GM23338 (cell line): ENCODE measurements around the gene SLC35F1. TPM values are rescaled to one million over a fixed set of nuclear protein-coding genes. Genes with fewer than 3 reads are reported as not detected.

Experiments used
- ATAC-seq: fragments of 200-7000 bp; cut with Tn5 transposase; 3 replicates; pipeline ENCODE4 v1.9.1; 2020
- DNase-seq: peaks from one replicate; pipeline ENCODE4 v3.0.0-alpha.2; 2015; ENCODE audit warnings: low spot score
- H2AFZ ChIP-seq: fragments of 200-600 bp; sonication (generic); 2 replicates; pipeline ENCODE4 v1.8.0; 2016; ENCODE audit warnings: antibody characterized with exemption, mild to moderate bottlenecking, moderate library complexity
- H3F3A ChIP-seq: fragments of 200-600 bp; sonication (generic); replicated peaks from 2 replicates; pipeline ENCODE4 v1.8.0; 2017; ENCODE audit warnings: antibody characterized with exemption, mixed run types, low read depth
- H3K27ac ChIP-seq: fragments of 200-600 bp; sonication (generic); 2 replicates; pipeline ENCODE4 v1.6.1; 2016; ENCODE audit warnings: low read depth
- H3K27me3 ChIP-seq: fragments of 200-600 bp; sonication (generic); 2 replicates; pipeline ENCODE4 v1.8.0; 2016; ENCODE audit warnings: mild to moderate bottlenecking, mixed run types, moderate library complexity; ENCODE audit not compliant: insufficient read depth
- H3K36me3 ChIP-seq: fragments of 200-600 bp; sonication (generic); 2 replicates; pipeline ENCODE4 v1.8.0; 2016; ENCODE audit warnings: mild to moderate bottlenecking; ENCODE audit not compliant: insufficient read depth
- H3K4me1 ChIP-seq: fragments of 200-600 bp; sonication (generic); 2 replicates; pipeline ENCODE4 v1.8.0; 2016; ENCODE audit warnings: mild to moderate bottlenecking, moderate library complexity; ENCODE audit not compliant: insufficient read depth
- H3K4me2 ChIP-seq: fragments of 200-600 bp; sonication (generic); 2 replicates; pipeline ENCODE4 v1.7.1; 2017; ENCODE audit warnings: mixed run types
- H3K4me3 ChIP-seq: fragments of 200-600 bp; sonication (generic); 2 replicates; pipeline ENCODE4 v1.6.1; 2016; ENCODE audit warnings: mixed run types
- H3K79me2 ChIP-seq: fragments of 200-600 bp; sonication (generic); replicated peaks from 2 replicates; pipeline ENCODE4 v1.8.0; 2017; ENCODE audit warnings: mild to moderate bottlenecking; ENCODE audit not compliant: insufficient read depth
- H3K9me2 ChIP-seq: fragments of 200-600 bp; sonication (generic); 2 replicates; pipeline ENCODE4 v1.8.0; 2017; ENCODE audit not compliant: insufficient read depth
- H4K20me1 ChIP-seq: fragments of 200-600 bp; sonication (generic); replicated peaks from 2 replicates; pipeline ENCODE4 v1.8.0; 2017; ENCODE audit warnings: mild to moderate bottlenecking; ENCODE audit not compliant: insufficient read depth
- H3K27ac Mint-ChIP-seq: 2 replicates; pipeline ENCODE4 v1.8.0; 2020; ENCODE audit warnings: inconsistent platforms, mild to moderate bottlenecking, moderate library complexity, mixed read lengths
- H3K27me3 Mint-ChIP-seq: 3 replicates; pipeline ENCODE4 v1.8.0; 2022; ENCODE audit warnings: low read depth, mild to moderate bottlenecking, moderate library complexity, mixed read lengths, inconsistent platforms; ENCODE audit not compliant: insufficient read depth, poor library complexity
- H3K36me3 Mint-ChIP-seq: 3 replicates; pipeline ENCODE4 v1.8.0; 2021; ENCODE audit warnings: low read depth, mild to moderate bottlenecking, inconsistent platforms, moderate library complexity, mixed read lengths
- H3K4me1 Mint-ChIP-seq: 3 replicates; pipeline ENCODE4 v1.8.0; 2020; ENCODE audit warnings: mild to moderate bottlenecking, inconsistent platforms, mixed read lengths
- H3K4me3 Mint-ChIP-seq: 3 replicates; pipeline ENCODE4 v1.8.0; 2021; ENCODE audit warnings: moderate library complexity, mild to moderate bottlenecking, inconsistent platforms, mixed read lengths
- H3K9me3 Mint-ChIP-seq: 3 replicates; pipeline ENCODE4 v1.8.0; 2020; ENCODE audit warnings: moderate library complexity, mild to moderate bottlenecking, inconsistent platforms, mixed read lengths
- CTCF ChIP-seq, 2 experiments: fragments of 200-600 bp in 1 of 2; sonication (generic) in 1 of 2; conservative IDR thresholded peaks; 2 replicates each; pipeline versions ENCODE4 v1.5.1 to v1.6.1; 2016 to 2017; ENCODE audit warnings: antibody characterized with exemption in 2 of 2, low read depth in 2 of 2, mild to moderate bottlenecking in 2 of 2, moderate library complexity in 1 of 2
- EZH2phosphoT487 ChIP-seq: fragments of 200-600 bp; sonication (generic); IDR thresholded peaks from one replicate; pipeline ENCODE4 v1.8.1; 2018; ENCODE audit warnings: antibody characterized with exemption; ENCODE audit not compliant: unreplicated experiment
- JUNB ChIP-seq: IDR thresholded peaks from one replicate; pipeline ENCODE4 v1.6.1; 2016; ENCODE audit warnings: antibody characterized with exemption; ENCODE audit not compliant: unreplicated experiment
- POLR2AphosphoS5 ChIP-seq: IDR thresholded peaks from 2 replicates; pipeline ENCODE4 v1.6.1; 2016; ENCODE audit warnings: antibody characterized with exemption, low read depth
- REST ChIP-seq: IDR thresholded peaks from one replicate; pipeline ENCODE4 v1.6.1; 2018; ENCODE audit warnings: antibody characterized with exemption; ENCODE audit not compliant: unreplicated experiment
- STAT1 ChIP-seq: IDR thresholded peaks from one replicate; pipeline ENCODE4 v1.6.1; 2016; ENCODE audit warnings: antibody characterized with exemption; ENCODE audit not compliant: unreplicated experiment
- ZNF114 ChIP-seq: fragments of 250-450 bp; sonication (Bioruptor Pico); IDR thresholded peaks from 2 replicates; pipeline ENCODE4 v1.5.0; 2020; ENCODE audit warnings: mild to moderate bottlenecking, moderate library complexity
- ZNF331 ChIP-seq: fragments of 250-450 bp; sonication (Bioruptor Pico); IDR thresholded peaks from 2 replicates; pipeline ENCODE4 v1.5.0; 2020; ENCODE audit warnings: low read depth, mild to moderate bottlenecking, moderate library complexity
- ZNF462 ChIP-seq: fragments of 250-450 bp; sonication (Bioruptor Pico); IDR thresholded peaks from 2 replicates; pipeline ENCODE4 v1.5.0; 2020; ENCODE audit warnings: mild to moderate bottlenecking, moderate library complexity
- polyA plus RNA-seq: library from polyadenylated mRNA; unstranded; fragments of >200 nt; fragmentation: Nextera tagmentation; extraction: Ambion mirVana; gene quantifications from 2 replicates; pipeline ENCODE4 v1.2.1, GENCODE V29; 2016
- total RNA-seq: library from RNA; depleted of rRNA; stranded (reverse); fragments of >200 nt; shearing (Covaris generic); gene quantifications from 2 replicates; pipeline ENCODE4 v1.2.3, GENCODE V29; 2014

Gene SLC35F1
- total and polyA plus RNA-seq, 2 experiments from 2014 or later: 3.0 to 10.3 TPM

GRCh38 chr6:118220429-118221128 lies 313.5 kb downstream of the SLC35F1 start:
- Mint-ChIP-seq H3K27ac (no peak overlapping the region), H3K4me1 (no peaks in the 10 kb centered on the region; the same call in 2 of the 3 replicates), H3K36me3 (no peaks in the 10 kb centered on the region), H3K4me3 (no peak overlapping the region), H3K9me3 (no peaks in the 10 kb centered on the region), H3K27me3 (no peaks in the 10 kb centered on the region)
- TF ChIP-seq REST: no peak
- no peak for TF ChIP-seq EZH2phosphoT487
- TF ChIP-seq ZNF114 (CRISPR knock-in tag): no peak
- no peak for TF ChIP-seq POLR2AphosphoS5
- no peak for TF ChIP-seq STAT1
- no peak for TF ChIP-seq JUNB
- TF ChIP-seq ZNF462 (CRISPR knock-in tag): no peak
- TF ChIP-seq CTCF (conservative IDR thresholded peaks at IDR 0.05; ENCODE audit: low read depth in 2 of 2): no peak
- no peak for TF ChIP-seq ZNF331 (CRISPR knock-in tag)
- Histone ChIP-seq H3K4me2 (no peak overlapping the region), H3F3A (no peaks in the 10 kb centered on the region), H2AFZ (no peak overlapping the region), H3K4me3 (no peak overlapping the region), H3K27ac (no peak overlapping the region), H4K20me1 (no peaks in the 10 kb centered on the region), H3K4me1 (0 out of 2 replicates have a peak, but pooled peaks cover 4% of the 10 kb centered on the region), H3K79me2 (no peaks in the 10 kb centered on the region), H3K36me3 (no peaks in the 10 kb centered on the region), H3K27me3 (no peaks in the 10 kb centered on the region), H3K9me2 (no peaks in the 10 kb centered on the region)
- ATAC-seq (no peak), DNase-seq (no peak)
